Measurements from ENCODE around the gene CELF4.

Gene CELF4

DNA sequence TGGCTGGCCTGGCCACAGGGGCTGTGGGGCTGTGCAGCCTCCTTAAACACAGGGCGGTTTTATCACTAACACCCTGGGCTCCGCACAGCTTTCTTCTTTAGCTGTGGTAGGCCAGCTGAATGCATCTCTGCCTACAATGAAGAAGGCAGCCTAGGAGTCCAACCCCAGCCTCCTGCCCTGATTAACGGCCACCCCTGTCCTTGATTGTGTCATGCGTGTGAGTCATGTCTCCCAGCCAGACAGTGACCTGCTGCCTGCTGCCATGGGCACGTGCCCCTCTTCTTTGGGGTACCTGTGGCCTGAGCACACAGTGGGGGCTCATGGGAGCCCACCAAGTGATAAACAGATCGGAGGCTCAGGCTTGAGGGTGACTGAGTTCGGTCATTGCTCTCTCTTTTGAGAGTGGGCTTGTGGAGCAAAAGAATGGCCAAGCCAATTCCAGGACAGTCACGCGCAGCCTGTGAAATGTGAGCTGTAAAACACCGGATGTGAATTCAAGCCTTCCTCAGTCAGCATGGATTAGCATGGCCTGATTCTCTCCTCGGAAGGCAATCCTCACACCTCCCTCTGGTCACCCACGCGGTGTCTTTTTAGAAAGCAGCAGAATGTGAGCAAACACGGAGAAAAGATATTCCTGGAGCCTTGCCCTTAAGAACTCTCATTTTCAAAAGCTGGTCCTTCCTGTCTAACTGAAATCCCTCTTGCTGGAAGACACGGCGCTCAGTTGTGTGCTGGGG, 144.1 kb downstream of the CELF4 start:
- Mint-ChIP-seq H3K4me3 (no peak overlapping the region), H3K27me3 (ENCODE audit: low read depth) (no peaks in the 10 kb centered on the region), H3K36me3 (ENCODE audit: low read depth) (no peaks in the 10 kb centered on the region), H3K4me1 (ENCODE audit: low read depth) (no peaks in the 10 kb centered on the region), H3K27ac (no peak overlapping the region), H3K9me3 (no peaks in the 10 kb centered on the region)

DNA sequence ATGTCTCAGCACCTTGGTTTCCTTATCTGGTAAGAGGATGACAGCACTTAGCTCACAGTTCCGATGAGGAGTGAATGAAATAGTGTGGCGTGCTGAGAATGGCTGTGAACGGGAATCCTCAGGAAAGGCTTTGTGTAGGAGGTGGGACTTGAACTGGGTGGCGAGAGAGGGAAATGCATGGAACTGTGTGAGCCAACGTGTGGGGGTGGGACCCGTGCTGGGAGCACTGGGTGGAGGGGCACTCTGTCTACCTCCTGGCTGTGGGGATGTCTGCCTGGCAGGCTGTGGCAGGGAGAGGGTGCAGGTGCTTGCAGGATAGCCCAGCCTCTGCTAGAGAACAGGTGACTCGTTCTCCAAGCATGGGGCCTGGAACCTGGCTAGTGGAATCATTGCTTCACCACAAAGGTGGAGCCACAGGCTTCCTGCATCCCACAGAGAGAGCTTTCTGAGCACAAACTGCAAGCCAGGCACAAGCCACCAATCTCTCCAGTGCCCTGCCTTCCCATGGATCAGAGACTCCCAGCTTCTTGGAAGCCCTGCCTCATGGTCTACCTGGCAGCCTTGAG, 145.2 kb downstream of the CELF4 start:
- no peaks in the 10 kb centered on the region for H3K4me1 Mint-ChIP-seq (ENCODE audit: low read depth)
- no peaks in the 10 kb centered on the region for H3K36me3 Mint-ChIP-seq (ENCODE audit: low read depth)
- H3K4me3 Mint-ChIP-seq, result no peak overlapping the region
- H3K9me3 Mint-ChIP-seq, result no peaks in the 10 kb centered on the region
- H3K27ac Mint-ChIP-seq, result no peak overlapping the region
- no peaks in the 10 kb centered on the region for H3K27me3 Mint-ChIP-seq (ENCODE audit: low read depth)

- Mint-ChIP-seq H3K4me1 (ENCODE audit: low read depth) (no peaks in the 10 kb centered on the region), H3K27ac (no peak overlapping the region), H3K9me3 (no peaks in the 10 kb centered on the region), H3K36me3 (ENCODE audit: low read depth) (no peaks in the 10 kb centered on the region), H3K4me3 (no peak overlapping the region), H3K27me3 (ENCODE audit: low read depth) (no peaks in the 10 kb centered on the region)
These were observed 145.7 kb downstream of the CELF4 start for GRCh38 chr18:37419866-37420265.

- H3K4me1 Mint-ChIP-seq (ENCODE audit: low read depth), result no peaks in the 10 kb centered on the region
- no peak overlapping the region for H3K27ac Mint-ChIP-seq
- no peaks in the 10 kb centered on the region for H3K9me3 Mint-ChIP-seq
- no peaks in the 10 kb centered on the region for H3K36me3 Mint-ChIP-seq (ENCODE audit: low read depth)
- no peak overlapping the region for H3K4me3 Mint-ChIP-seq
- H3K27me3 Mint-ChIP-seq (ENCODE audit: low read depth), result no peaks in the 10 kb centered on the region
These were observed 146.3 kb downstream of the CELF4 start for GRCh38 chr18:37419315-37419714.

DNA sequence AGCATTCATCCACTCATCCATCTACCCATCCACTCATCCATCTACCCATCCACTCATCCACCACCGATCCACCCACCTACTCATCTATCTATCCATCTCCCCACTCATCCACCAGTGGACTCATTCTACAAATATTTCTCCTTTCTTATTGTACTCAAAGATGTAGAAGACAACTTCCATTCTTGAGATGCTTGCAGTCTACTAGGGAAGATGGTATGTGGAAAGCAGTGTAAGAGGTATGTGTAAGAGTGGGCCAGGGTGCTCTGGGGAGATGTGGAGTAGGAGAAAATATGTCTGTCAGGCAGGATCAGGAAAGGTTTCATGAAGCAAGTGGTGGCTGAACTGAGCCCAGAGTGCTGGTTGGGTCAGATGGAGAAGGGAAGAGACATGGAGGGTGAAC, 150.8 kb downstream of the CELF4 start:
- H3K4me3 Mint-ChIP-seq, result no peak overlapping the region
- H3K27me3 Mint-ChIP-seq (ENCODE audit: low read depth), result no peaks in the 10 kb centered on the region
- no peak overlapping the region for H3K27ac Mint-ChIP-seq
- no peaks in the 10 kb centered on the region for H3K36me3 Mint-ChIP-seq (ENCODE audit: low read depth)
- H3K4me1 Mint-ChIP-seq (ENCODE audit: low read depth), result no peaks in the 10 kb centered on the region
- no peaks in the 10 kb centered on the region for H3K9me3 Mint-ChIP-seq

DNA sequence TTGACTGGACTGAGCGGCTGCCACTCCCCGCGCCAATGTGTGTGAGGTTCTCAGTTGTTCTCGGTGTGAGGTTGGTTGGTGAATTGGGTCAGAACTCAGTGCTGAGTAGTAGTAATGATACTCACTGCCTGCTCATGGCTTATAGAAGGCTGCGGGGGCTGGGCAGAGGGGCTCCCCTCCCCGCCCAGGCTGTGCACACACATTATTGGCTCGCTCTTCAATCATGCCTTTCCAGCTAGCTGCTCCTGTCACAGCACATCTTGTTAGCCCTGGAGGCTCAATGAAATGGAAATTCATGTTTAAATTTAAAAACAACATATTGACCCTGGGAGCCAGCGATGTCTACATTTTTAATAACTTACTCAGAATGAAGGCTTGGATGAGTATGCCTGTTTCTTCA, 152.8 kb downstream of the CELF4 start:
- no peaks in the 10 kb centered on the region for H3K9me3 Mint-ChIP-seq
- no peaks in the 10 kb centered on the region for H3K27me3 Mint-ChIP-seq (ENCODE audit: low read depth)
- no peaks in the 10 kb centered on the region for H3K36me3 Mint-ChIP-seq (ENCODE audit: low read depth)
- no peak overlapping the region for H3K27ac Mint-ChIP-seq
- no peak overlapping the region for H3K4me3 Mint-ChIP-seq
- no peaks in the 10 kb centered on the region for H3K4me1 Mint-ChIP-seq (ENCODE audit: low read depth)

GRCh38 chr18:37412333-37412732, 153.3 kb downstream of the CELF4 start:
- Mint-ChIP-seq H3K9me3 (no peaks in the 10 kb centered on the region), H3K4me1 (ENCODE audit: low read depth) (no peaks in the 10 kb centered on the region), H3K27me3 (ENCODE audit: low read depth) (no peaks in the 10 kb centered on the region), H3K4me3 (no peak overlapping the region), H3K36me3 (ENCODE audit: low read depth) (no peaks in the 10 kb centered on the region), H3K27ac (no peak overlapping the region)

- Mint-ChIP-seq H3K9me3 (no peaks in the 10 kb centered on the region), H3K4me1 (ENCODE audit: low read depth) (no peaks in the 10 kb centered on the region), H3K27ac (no peak overlapping the region), H3K4me3 (no peak overlapping the region), H3K36me3 (ENCODE audit: low read depth) (no peaks in the 10 kb centered on the region), H3K27me3 (ENCODE audit: low read depth) (no peaks in the 10 kb centered on the region)
These were observed 155.7 kb downstream of the CELF4 start for GRCh38 chr18:37409878-37410277.

- Mint-ChIP-seq H3K36me3 (ENCODE audit: low read depth) (no peaks in the 10 kb centered on the region), H3K4me1 (ENCODE audit: low read depth) (no peaks in the 10 kb centered on the region), H3K27me3 (ENCODE audit: low read depth) (no peaks in the 10 kb centered on the region), H3K27ac (no peak overlapping the region), H3K9me3 (no peaks in the 10 kb centered on the region), H3K4me3 (no peak overlapping the region)
These were observed 156.8 kb downstream of the CELF4 start for GRCh38 chr18:37408676-37409265.

GRCh38 chr18:37407571-37407970, 158.0 kb downstream of the CELF4 start:
- Mint-ChIP-seq H3K27ac (no peak overlapping the region), H3K36me3 (ENCODE audit: low read depth) (no peaks in the 10 kb centered on the region), H3K4me1 (ENCODE audit: low read depth) (no peaks in the 10 kb centered on the region)

DNA sequence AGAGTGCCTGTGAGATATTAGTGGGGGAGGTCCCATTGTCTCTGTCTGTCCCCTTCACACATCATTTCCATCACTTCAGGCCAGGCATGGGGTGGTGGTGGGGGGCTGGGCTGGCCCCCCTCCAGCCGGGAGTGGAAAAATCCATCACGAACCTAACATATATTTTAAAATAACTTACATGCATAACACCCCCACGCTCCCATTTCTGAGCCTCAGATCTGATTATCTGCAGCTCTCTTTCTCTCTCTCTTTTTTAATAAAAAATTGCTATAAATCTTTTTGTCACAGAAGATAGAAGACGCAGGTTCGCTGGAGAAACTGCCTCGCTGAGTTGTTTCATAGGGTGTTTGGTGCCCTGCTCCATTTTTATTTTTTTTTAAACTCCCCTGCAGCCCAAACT, 159.8 kb downstream of the CELF4 start:
- H3K4me3 Mint-ChIP-seq, result no peak overlapping the region

More at GRCh38 chr18:37407571-37407970, 158.0 kb downstream of the CELF4 start:
- H3K4me3 Mint-ChIP-seq, result no peak overlapping the region
- H3K27me3 Mint-ChIP-seq (ENCODE audit: low read depth), result no peaks in the 10 kb centered on the region
- H3K9me3 Mint-ChIP-seq, result no peaks in the 10 kb centered on the region

GRCh38 chr18:37405229-37405628, 160.4 kb downstream of the CELF4 start:
- no peaks in the 10 kb centered on the region for H3K36me3 Mint-ChIP-seq (ENCODE audit: low read depth)
- no peaks in the 10 kb centered on the region for H3K27me3 Mint-ChIP-seq (ENCODE audit: low read depth)
- no peaks in the 10 kb centered on the region for H3K4me1 Mint-ChIP-seq (ENCODE audit: low read depth)
- H3K9me3 Mint-ChIP-seq, result no peaks in the 10 kb centered on the region
- no peak overlapping the region for H3K4me3 Mint-ChIP-seq
- no peak overlapping the region for H3K27ac Mint-ChIP-seq

More for the DNA sequence above, 159.8 kb downstream of the CELF4 start:
- H3K4me1 Mint-ChIP-seq (ENCODE audit: low read depth), result no peaks in the 10 kb centered on the region
- H3K27ac Mint-ChIP-seq, result no peak overlapping the region
- H3K9me3 Mint-ChIP-seq, result no peaks in the 10 kb centered on the region
- no peaks in the 10 kb centered on the region for H3K36me3 Mint-ChIP-seq (ENCODE audit: low read depth)
- no peaks in the 10 kb centered on the region for H3K27me3 Mint-ChIP-seq (ENCODE audit: low read depth)

- H3K27me3 Mint-ChIP-seq (ENCODE audit: low read depth), result no peaks in the 10 kb centered on the region
- no peak overlapping the region for H3K27ac Mint-ChIP-seq
- no peaks in the 10 kb centered on the region for H3K9me3 Mint-ChIP-seq
- H3K36me3 Mint-ChIP-seq (ENCODE audit: low read depth), result no peaks in the 10 kb centered on the region
- no peak overlapping the region for H3K4me3 Mint-ChIP-seq
- no peaks in the 10 kb centered on the region for H3K4me1 Mint-ChIP-seq (ENCODE audit: low read depth)
These were observed 161.8 kb downstream of the CELF4 start for GRCh38 chr18:37403788-37404187.

- no peaks in the 10 kb centered on the region for H3K9me3 Mint-ChIP-seq
- no peaks in the 10 kb centered on the region for H3K27me3 Mint-ChIP-seq (ENCODE audit: low read depth)
These were observed 162.4 kb downstream of the CELF4 start for GRCh38 chr18:37403100-37403781.

DNA sequence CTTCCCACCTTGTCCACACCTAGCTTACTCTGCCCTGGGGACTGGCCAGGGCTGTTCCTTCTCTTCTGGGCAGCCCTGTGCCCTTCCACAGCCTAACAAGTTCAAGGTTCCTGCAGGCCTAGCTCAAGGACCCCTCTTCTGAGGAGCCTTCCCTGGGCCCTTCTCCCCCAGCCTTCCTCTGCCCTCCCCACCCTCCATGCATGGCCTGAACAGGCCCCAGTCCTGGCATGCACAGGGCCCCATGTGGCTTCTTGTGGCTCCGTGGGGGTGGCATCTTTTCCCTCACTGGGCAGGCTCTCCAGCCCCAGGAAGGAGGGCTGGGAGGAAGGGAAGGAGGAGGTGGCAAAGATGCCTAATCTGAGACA, 162.9 kb downstream of the CELF4 start:
- no peaks in the 10 kb centered on the region for H3K4me1 Mint-ChIP-seq (ENCODE audit: low read depth)
- H3K9me3 Mint-ChIP-seq, result no peaks in the 10 kb centered on the region
- H3K36me3 Mint-ChIP-seq (ENCODE audit: low read depth), result no peaks in the 10 kb centered on the region
- no peak overlapping the region for H3K4me3 Mint-ChIP-seq
- no peak overlapping the region for H3K27ac Mint-ChIP-seq
- H3K27me3 Mint-ChIP-seq (ENCODE audit: low read depth), result no peaks in the 10 kb centered on the region

More at GRCh38 chr18:37403100-37403781, 162.4 kb downstream of the CELF4 start:
- Mint-ChIP-seq H3K4me1 (ENCODE audit: low read depth) (no peaks in the 10 kb centered on the region), H3K4me3 (no peak overlapping the region), H3K36me3 (ENCODE audit: low read depth) (no peaks in the 10 kb centered on the region), H3K27ac (no peak overlapping the region)
